HepG2 (cell line): ENCODE measurements around the gene ADCY10. TPM values are rescaled to one million over a fixed set of nuclear protein-coding genes. Genes with fewer than 3 reads are reported as not detected.

Experiments used
- CEBPB ChIP-seq: IDR thresholded peaks from 2 replicates; pipeline ENCODE4 v1.6.1; 2011; ENCODE audit warnings: low read depth, low read length, improper control_type of control experiment, borderline replicate concordance
- DNMT1 ChIP-seq: sonication (generic); formaldehyde crosslinking; IDR thresholded peaks from 2 replicates; pipeline ENCODE4 v1.5.1; 2020; ENCODE audit warnings: mild to moderate bottlenecking, missing genetic modification reagents
- MIXL1 ChIP-seq: IDR thresholded peaks from 2 replicates; pipeline ENCODE4 v1.6.1; 2016
- MXI1 ChIP-seq: IDR thresholded peaks from 3 replicates; pipeline ENCODE4 v1.6.1; 2012; ENCODE audit warnings: low read depth, low read length, inconsistent platforms, borderline replicate concordance
- NR2F2 ChIP-seq: IDR thresholded peaks from 2 replicates; pipeline ENCODE4 v1.6.1; 2012; ENCODE audit warnings: low read depth, inconsistent platforms, borderline replicate concordance
- SALL2 ChIP-seq: sonication (generic); formaldehyde crosslinking; IDR thresholded peaks from 2 replicates; pipeline ENCODE4 v1.8.1; 2023; ENCODE audit warnings: mild to moderate bottlenecking, missing genetic modification reagents, inconsistent platforms
- SAP130 ChIP-seq: IDR thresholded peaks from 2 replicates; pipeline ENCODE4 v1.6.1; 2016; ENCODE audit warnings: low read depth
- SYNCRIP ChIP-seq: fragments of 200-400 bp; formaldehyde crosslinking; IDR thresholded peaks from 2 replicates; pipeline ENCODE4 v1.6.1; 2018; ENCODE audit warnings: mild to moderate bottlenecking, low read depth, low read length; ENCODE audit not compliant: insufficient read depth
- TARDBP ChIP-seq: sonication (generic); formaldehyde crosslinking; IDR thresholded peaks from 2 replicates; pipeline ENCODE4 v1.8.0; 2022; ENCODE audit warnings: mild to moderate bottlenecking, missing genetic modification reagents
- TP53 ChIP-seq: sonication (generic); formaldehyde crosslinking; conservative IDR thresholded peaks from 2 replicates; pipeline ENCODE4 v1.4.0; 2020; ENCODE audit warnings: missing genetic modification reagents
- ZNF329 ChIP-seq: sonication (generic); formaldehyde crosslinking; IDR thresholded peaks from 2 replicates; pipeline ENCODE4 v1.9.0; 2021; ENCODE audit warnings: low read depth, mild to moderate bottlenecking, missing genetic modification reagents
- polyA plus RNA-seq, 8 experiments: library from polyadenylated mRNA; depleted of rRNA in 3 of 8; stranded (reverse) in 7 of 8; unstranded in 1 of 8; fragments of >200 nt; fragmentation: Illumina TruSeq in 4 of 8; extraction: Trizol in 4 of 8; gene quantifications; 2 replicates each; pipeline versions ENCODE4 v1.2.1 to v1.2.3, GENCODE V29; 2011 to 2016; ENCODE audit warnings: low read depth in 4 of 8, missing spikeins in 1 of 8, mixed read lengths in 1 of 8; ENCODE audit not compliant: insufficient read depth in 1 of 8
- total RNA-seq, 5 experiments: library from RNA; depleted of rRNA; stranded (reverse); fragments of >200 nt; fragmentation: Illumina TruSeq; extraction: Trizol; gene quantifications; 2 replicates each; pipeline ENCODE4 v1.2.3, GENCODE V29; 2016; ENCODE audit warnings: low read depth in 1 of 5
- TF ChIP-seq, protein P1 (sequence below), 2 experiments: fragments of 450-650 bp in 1 of 2; sonication (generic) in 1 of 2; formaldehyde crosslinking in 1 of 2; IDR thresholded peaks; 2 replicates each; pipeline versions ENCODE4 v1.6.1 to v1.8.0; 2016 to 2022; ENCODE audit warnings: antibody characterized with exemption in 1 of 2, mild to moderate bottlenecking in 1 of 2, missing genetic modification reagents in 1 of 2
- TF ChIP-seq, protein P2 (sequence below): sonication (generic); formaldehyde crosslinking; IDR thresholded peaks from 2 replicates; pipeline ENCODE4 v1.9.0; 2021; ENCODE audit warnings: mild to moderate bottlenecking, missing genetic modification reagents
- TF ChIP-seq, protein P3 (sequence below): sonication (generic); formaldehyde crosslinking; IDR thresholded peaks from 2 replicates; pipeline ENCODE4 v1.8.0; 2022; ENCODE audit warnings: missing genetic modification reagents, low read depth, mild to moderate bottlenecking, borderline replicate concordance

ADCY10 gene
- total and polyA plus RNA-seq, 2 of the 13 experiments (the other 11 are each of a cell fraction or from before 2014, with no cell fraction given) = 0.02 to 0.03 TPM

DNA sequence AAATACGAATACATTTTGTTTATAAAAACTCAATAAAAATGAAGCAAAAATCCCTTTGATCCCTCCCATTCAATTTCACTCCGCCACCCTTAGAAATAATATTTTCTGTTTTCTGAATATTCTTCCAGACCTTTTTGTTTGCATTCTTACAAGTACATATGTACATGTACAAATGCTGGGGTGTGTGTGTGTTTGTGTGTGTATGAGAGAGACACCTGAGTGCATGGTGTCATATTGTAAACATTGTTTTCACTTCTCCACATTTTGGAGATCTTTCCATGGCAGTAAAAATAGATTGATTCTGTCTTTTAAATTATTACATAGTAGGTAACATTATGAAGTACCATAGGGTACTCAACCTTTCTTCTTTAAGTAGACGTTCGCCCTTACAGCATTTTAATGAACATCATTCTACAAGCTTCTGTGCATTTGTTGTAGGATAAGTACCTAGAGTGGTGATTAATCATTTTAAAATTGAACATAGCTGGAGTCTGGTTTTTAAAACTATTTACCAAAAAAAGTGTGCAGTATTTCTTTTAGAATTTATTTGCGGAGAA, 24.2 kb upstream of the ADCY10 start (continued):
- no peak for TF ChIP-seq TP53 (CRISPR knock-in tag)
- TF ChIP-seq, protein P1, sequence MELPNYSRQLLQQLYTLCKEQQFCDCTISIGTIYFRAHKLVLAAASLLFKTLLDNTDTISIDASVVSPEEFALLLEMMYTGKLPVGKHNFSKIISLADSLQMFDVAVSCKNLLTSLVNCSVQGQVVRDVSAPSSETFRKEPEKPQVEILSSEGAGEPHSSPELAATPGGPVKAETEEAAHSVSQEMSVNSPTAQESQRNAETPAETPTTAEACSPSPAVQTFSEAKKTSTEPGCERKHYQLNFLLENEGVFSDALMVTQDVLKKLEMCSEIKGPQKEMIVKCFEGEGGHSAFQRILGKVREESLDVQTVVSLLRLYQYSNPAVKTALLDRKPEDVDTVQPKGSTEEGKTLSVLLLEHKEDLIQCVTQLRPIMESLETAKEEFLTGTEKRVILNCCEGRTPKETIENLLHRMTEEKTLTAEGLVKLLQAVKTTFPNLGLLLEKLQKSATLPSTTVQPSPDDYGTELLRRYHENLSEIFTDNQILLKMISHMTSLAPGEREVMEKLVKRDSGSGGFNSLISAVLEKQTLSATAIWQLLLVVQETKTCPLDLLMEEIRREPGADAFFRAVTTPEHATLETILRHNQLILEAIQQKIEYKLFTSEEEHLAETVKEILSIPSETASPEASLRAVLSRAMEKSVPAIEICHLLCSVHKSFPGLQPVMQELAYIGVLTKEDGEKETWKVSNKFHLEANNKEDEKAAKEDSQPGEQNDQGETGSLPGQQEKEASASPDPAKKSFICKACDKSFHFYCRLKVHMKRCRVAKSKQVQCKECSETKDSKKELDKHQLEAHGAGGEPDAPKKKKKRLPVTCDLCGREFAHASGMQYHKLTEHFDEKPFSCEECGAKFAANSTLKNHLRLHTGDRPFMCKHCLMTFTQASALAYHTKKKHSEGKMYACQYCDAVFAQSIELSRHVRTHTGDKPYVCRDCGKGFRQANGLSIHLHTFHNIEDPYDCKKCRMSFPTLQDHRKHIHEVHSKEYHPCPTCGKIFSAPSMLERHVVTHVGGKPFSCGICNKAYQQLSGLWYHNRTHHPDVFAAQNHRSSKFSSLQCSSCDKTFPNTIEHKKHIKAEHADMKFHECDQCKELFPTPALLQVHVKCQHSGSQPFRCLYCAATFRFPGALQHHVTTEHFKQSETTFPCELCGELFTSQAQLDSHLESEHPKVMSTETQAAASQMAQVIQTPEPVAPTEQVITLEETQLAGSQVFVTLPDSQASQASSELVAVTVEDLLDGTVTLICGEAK (IDR thresholded peaks at IDR 0.05) = no peak
- TF ChIP-seq, protein P1 (CRISPR knock-in tag; IDR thresholded peaks at IDR 0.05) = no peak
- TF ChIP-seq NR2F2 = no peak
- TF ChIP-seq TARDBP (CRISPR knock-in tag) = no peak
- no peak for TF ChIP-seq DNMT1 (CRISPR knock-in tag)
- TF ChIP-seq, protein P2, sequence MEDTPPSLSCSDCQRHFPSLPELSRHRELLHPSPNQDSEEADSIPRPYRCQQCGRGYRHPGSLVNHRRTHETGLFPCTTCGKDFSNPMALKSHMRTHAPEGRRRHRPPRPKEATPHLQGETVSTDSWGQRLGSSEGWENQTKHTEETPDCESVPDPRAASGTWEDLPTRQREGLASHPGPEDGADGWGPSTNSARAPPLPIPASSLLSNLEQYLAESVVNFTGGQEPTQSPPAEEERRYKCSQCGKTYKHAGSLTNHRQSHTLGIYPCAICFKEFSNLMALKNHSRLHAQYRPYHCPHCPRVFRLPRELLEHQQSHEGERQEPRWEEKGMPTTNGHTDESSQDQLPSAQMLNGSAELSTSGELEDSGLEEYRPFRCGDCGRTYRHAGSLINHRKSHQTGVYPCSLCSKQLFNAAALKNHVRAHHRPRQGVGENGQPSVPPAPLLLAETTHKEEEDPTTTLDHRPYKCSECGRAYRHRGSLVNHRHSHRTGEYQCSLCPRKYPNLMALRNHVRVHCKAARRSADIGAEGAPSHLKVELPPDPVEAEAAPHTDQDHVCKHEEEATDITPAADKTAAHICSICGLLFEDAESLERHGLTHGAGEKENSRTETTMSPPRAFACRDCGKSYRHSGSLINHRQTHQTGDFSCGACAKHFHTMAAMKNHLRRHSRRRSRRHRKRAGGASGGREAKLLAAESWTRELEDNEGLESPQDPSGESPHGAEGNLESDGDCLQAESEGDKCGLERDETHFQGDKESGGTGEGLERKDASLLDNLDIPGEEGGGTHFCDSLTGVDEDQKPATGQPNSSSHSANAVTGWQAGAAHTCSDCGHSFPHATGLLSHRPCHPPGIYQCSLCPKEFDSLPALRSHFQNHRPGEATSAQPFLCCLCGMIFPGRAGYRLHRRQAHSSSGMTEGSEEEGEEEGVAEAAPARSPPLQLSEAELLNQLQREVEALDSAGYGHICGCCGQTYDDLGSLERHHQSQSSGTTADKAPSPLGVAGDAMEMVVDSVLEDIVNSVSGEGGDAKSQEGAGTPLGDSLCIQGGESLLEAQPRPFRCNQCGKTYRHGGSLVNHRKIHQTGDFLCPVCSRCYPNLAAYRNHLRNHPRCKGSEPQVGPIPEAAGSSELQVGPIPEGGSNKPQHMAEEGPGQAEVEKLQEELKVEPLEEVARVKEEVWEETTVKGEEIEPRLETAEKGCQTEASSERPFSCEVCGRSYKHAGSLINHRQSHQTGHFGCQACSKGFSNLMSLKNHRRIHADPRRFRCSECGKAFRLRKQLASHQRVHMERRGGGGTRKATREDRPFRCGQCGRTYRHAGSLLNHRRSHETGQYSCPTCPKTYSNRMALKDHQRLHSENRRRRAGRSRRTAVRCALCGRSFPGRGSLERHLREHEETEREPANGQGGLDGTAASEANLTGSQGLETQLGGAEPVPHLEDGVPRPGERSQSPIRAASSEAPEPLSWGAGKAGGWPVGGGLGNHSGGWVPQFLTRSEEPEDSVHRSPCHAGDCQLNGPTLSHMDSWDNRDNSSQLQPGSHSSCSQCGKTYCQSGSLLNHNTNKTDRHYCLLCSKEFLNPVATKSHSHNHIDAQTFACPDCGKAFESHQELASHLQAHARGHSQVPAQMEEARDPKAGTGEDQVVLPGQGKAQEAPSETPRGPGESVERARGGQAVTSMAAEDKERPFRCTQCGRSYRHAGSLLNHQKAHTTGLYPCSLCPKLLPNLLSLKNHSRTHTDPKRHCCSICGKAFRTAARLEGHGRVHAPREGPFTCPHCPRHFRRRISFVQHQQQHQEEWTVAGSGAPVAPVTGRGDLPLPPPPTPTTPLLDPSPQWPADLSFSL (CRISPR knock-in tag) = peak; percentile 22; the same call in 1 of the 2 replicates
- TF ChIP-seq SAP130 (CRISPR knock-in tag) = peak; percentile 10; the same call in 1 of the 2 replicates
- TF ChIP-seq CEBPB = no peak
- TF ChIP-seq, protein P3, sequence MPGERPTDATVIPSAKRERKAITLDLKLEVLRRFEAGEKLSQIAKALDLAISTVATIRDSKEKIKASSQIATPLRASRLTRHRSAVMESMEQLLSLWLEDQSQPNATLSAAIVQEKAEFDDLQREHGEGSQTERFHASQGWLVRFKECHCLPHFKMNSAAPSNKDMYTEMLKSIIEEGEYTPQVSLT (CRISPR knock-in tag) = no peak
- TF ChIP-seq ZNF329 = no peak
- TF ChIP-seq SALL2 (CRISPR knock-in tag) = no peak
- TF ChIP-seq SYNCRIP = no peak
- TF ChIP-seq MXI1 = peak; percentile 26; the same call in 1 of the 3 replicates
- TF ChIP-seq MIXL1 (CRISPR knock-in tag) = no peak
